ENCODE results near the gene CADM2. TPM values are rescaled to one million over a fixed set of nuclear protein-coding genes. Genes with fewer than 3 reads are reported as not detected.

Gene CADM2
- polyA plus RNA-seq, 1 donor from 2014 or later: 4.5 TPM

DNA sequence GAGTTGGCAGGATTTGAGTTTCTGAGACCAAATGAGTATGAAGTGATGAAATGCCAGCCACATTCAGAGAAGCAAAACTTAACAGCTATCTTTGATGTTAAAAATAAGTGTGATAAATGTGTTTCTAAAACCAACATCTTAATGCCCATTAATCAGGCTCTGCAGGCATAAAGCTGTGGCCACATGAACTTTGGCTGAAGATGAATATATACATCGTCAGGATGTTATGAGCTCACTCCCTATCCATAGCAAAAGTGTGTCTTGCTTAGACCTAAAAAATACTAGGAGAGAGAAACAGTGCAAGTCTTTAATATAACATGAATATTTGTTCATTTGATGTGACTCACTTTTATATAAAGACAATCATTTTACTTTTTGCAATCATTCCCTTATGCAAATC is 218.0 kb downstream of the CADM2 start:
- Histone ChIP-seq H2AFZ (ENCODE audit: low read depth, low read length) (no peak overlapping the region), H3K36me3 (ENCODE audit: insufficient read depth, low read length) (no peaks in the 10 kb centered on the region), H3K4me2 (ENCODE audit: low read length) (no peak overlapping the region), H3K4me3 (ENCODE audit: low read length) (no peak overlapping the region), H3K9ac (ENCODE audit: low read length) (no peak overlapping the region), H3K27me3 (ENCODE audit: insufficient read depth, low read depth, low read length) (no peaks in the 10 kb centered on the region), H4K20me1 (ENCODE audit: insufficient read depth) (no peaks in the 10 kb centered on the region), H3K9me3 (ENCODE audit: low read length) (no peaks in the 10 kb centered on the region), H3K79me2 (replicated peaks; ENCODE audit: insufficient read depth, low read length) (no peaks in the 10 kb centered on the region), H3F3A (ENCODE audit: insufficient read depth, low read length, poor library complexity, severe bottlenecking) (no peaks in the 10 kb centered on the region), H3K9me2 (ENCODE audit: insufficient read depth, low read length) (no peaks in the 10 kb centered on the region), H3K27ac (ENCODE audit: low read length) (no peak overlapping the region)
- no peak for TF ChIP-seq REST (IDR thresholded peaks at IDR 0.05; ENCODE audit: borderline replicate concordance)
- TF ChIP-seq CTCF (IDR thresholded peaks at IDR 0.05; ENCODE audit: poor library complexity, severe bottlenecking): no peak
- TF ChIP-seq EP300 (conservative IDR thresholded peaks at IDR 0.05; ENCODE audit: poor library complexity, severe bottlenecking): no peak
- no peak for TF ChIP-seq TAF1 (IDR thresholded peaks at IDR 0.05; ENCODE audit: low read depth)
- TF ChIP-seq POLR2AphosphoS5 (IDR thresholded peaks at IDR 0.05): no peak
- no peak for TF ChIP-seq RAD21 (conservative IDR thresholded peaks at IDR 0.05)
- no peak for TF ChIP-seq MXI1 (conservative IDR thresholded peaks at IDR 0.05; ENCODE audit: poor library complexity, severe bottlenecking)

GRCh38 chr3:85182975-85183752 is 224.4 kb downstream of the CADM2 start:
- peak overlapping the region; percentile 5 for H3K4me2 ChIP-seq (ENCODE audit: low read length)
- H2AFZ ChIP-seq (ENCODE audit: low read depth, low read length): no peak overlapping the region
- no peaks in the 10 kb centered on the region for H3K9me3 ChIP-seq (ENCODE audit: low read length)
- H4K20me1 ChIP-seq (ENCODE audit: insufficient read depth): no peaks in the 10 kb centered on the region
- H3F3A ChIP-seq (ENCODE audit: insufficient read depth, low read length, poor library complexity, severe bottlenecking): no peaks in the 10 kb centered on the region
- no peak overlapping the region for H3K27ac ChIP-seq (ENCODE audit: low read length)
- H3K9ac ChIP-seq (ENCODE audit: low read length): no peak overlapping the region
- TF ChIP-seq MXI1 (conservative IDR thresholded peaks at IDR 0.05; ENCODE audit: poor library complexity, severe bottlenecking) (no peak), POLR2AphosphoS5 (IDR thresholded peaks at IDR 0.05) (peak; percentile 25)
- H3K9me2 ChIP-seq (ENCODE audit: insufficient read depth, low read length): no peaks in the 10 kb centered on the region
- no peaks in the 10 kb centered on the region for H3K27me3 ChIP-seq (ENCODE audit: insufficient read depth, low read depth, low read length)
- H3K79me2 ChIP-seq (replicated peaks; ENCODE audit: insufficient read depth, low read length): no peaks in the 10 kb centered on the region
- H3K36me3 ChIP-seq (ENCODE audit: insufficient read depth, low read length): no peaks in the 10 kb centered on the region
- no peak overlapping the region for H3K4me3 ChIP-seq (ENCODE audit: low read length)

DNA sequence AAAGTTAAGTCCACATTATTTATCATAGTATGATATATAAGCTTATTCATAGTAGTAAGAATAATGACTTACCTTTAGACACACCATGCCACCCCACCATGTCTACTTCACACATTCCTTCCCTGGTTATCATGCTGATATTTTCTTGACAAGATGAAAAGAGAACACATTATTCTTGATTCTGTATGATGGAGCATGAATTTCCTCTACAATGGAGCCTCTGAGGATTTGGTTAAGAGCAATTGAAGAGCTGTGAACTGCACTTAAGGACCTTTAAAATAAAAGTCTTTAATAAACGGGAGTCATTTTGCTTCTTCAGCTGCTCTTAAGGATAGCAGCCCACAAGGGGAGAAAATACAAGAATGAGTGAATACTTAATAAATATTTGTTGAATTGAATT is 226.7 kb downstream of the CADM2 start:
- no peak overlapping the region for H3K4me2 ChIP-seq (ENCODE audit: low read length)
- H3K9me2 ChIP-seq (ENCODE audit: insufficient read depth, low read length): no peaks in the 10 kb centered on the region
- H2AFZ ChIP-seq (ENCODE audit: low read depth, low read length): no peak overlapping the region
- no peaks in the 10 kb centered on the region for H3K36me3 ChIP-seq (ENCODE audit: insufficient read depth, low read length)
- no peaks in the 10 kb centered on the region for H3K9me3 ChIP-seq (ENCODE audit: low read length)
- no peak overlapping the region for H3K4me3 ChIP-seq (ENCODE audit: low read length)
- no peak overlapping the region for H3K9ac ChIP-seq (ENCODE audit: low read length)
- H3K79me2 ChIP-seq (replicated peaks; ENCODE audit: insufficient read depth, low read length): no peaks in the 10 kb centered on the region
- peak overlapping the region; percentile 50 for H3K27ac ChIP-seq (ENCODE audit: low read length)
- H3F3A ChIP-seq (ENCODE audit: insufficient read depth, low read length, poor library complexity, severe bottlenecking): no peaks in the 10 kb centered on the region
- no peaks in the 10 kb centered on the region for H3K27me3 ChIP-seq (ENCODE audit: insufficient read depth, low read depth, low read length)
- no peaks in the 10 kb centered on the region for H4K20me1 ChIP-seq (ENCODE audit: insufficient read depth)
- TF ChIP-seq EP300 (conservative IDR thresholded peaks at IDR 0.05; ENCODE audit: poor library complexity, severe bottlenecking) (peak; percentile 88), POLR2AphosphoS5 (IDR thresholded peaks at IDR 0.05) (peak; percentile 80), RAD21 (conservative IDR thresholded peaks at IDR 0.05) (peak; percentile 23), REST (IDR thresholded peaks at IDR 0.05; ENCODE audit: borderline replicate concordance) (peak; percentile 28), MXI1 (conservative IDR thresholded peaks at IDR 0.05; ENCODE audit: poor library complexity, severe bottlenecking) (no peak), TAF1 (IDR thresholded peaks at IDR 0.05; ENCODE audit: low read depth) (no peak)

Measured in neural cell (in vitro differentiated cells).